Kidney (tissue), 14 donors: ENCODE results near the gene ZNF281. TPM values are rescaled to one million over a fixed set of nuclear protein-coding genes. Genes with fewer than 3 reads are reported as not detected.

Experiments
- DNase-seq, 5 donors: peaks; one replicate each; pipeline ENCODE4 v3.0.0-alpha.2; 2013 to 2020
- FAIRE-seq: peaks from 2 replicates; lab custom pipeline; 2012; peaks lifted over from hg19 to GRCh38; lab: Jason Lieb, UNC
- H3K27ac ChIP-seq, 2 donors: one replicate each; pipeline ENCODE4 v1.7.0; 2013; ENCODE audit warnings: low read depth in 2 of 2, low read length in 2 of 2, inconsistent platforms in 1 of 2
- H3K27me3 ChIP-seq: one replicate; pipeline ENCODE4 v1.7.1; 2013; ENCODE audit warnings: low read length, inconsistent platforms; ENCODE audit not compliant: control insufficient read depth, insufficient read depth
- H3K36me3 ChIP-seq, 3 donors: one replicate each; pipeline versions ENCODE4 v1.7.0 to v1.7.1; 2013; ENCODE audit warnings: low read length in 3 of 3, control low read depth in 1 of 3, inconsistent platforms in 1 of 3; ENCODE audit not compliant: insufficient read depth in 3 of 3, control insufficient read depth in 2 of 3
- H3K4me1 ChIP-seq, 3 donors: one replicate each; pipeline versions ENCODE4 v1.7.0 to v1.7.1; 2013; ENCODE audit warnings: low read length in 3 of 3, inconsistent platforms in 1 of 3, low read depth in 1 of 3; ENCODE audit not compliant: control insufficient read depth in 2 of 3, insufficient read depth in 2 of 3
- H3K4me3 ChIP-seq, 3 donors: one replicate each; pipeline versions ENCODE4 v1.7.0 to v1.8.1; 2013; ENCODE audit warnings: low read length in 3 of 3, control low read depth in 1 of 3, inconsistent platforms in 1 of 3
- H3K9ac ChIP-seq, 3 donors: one replicate each; pipeline versions ENCODE4 v1.7.0 to v1.7.1; 2013; ENCODE audit warnings: low read length in 3 of 3, control low read depth in 1 of 3, inconsistent platforms in 1 of 3
- H3K9me3 ChIP-seq, 3 donors: one replicate each; pipeline versions ENCODE4 v1.7.0 to v1.7.1; 2013; ENCODE audit warnings: low read length in 3 of 3, control low read depth in 1 of 3, inconsistent platforms in 1 of 3; ENCODE audit not compliant: control insufficient read depth in 2 of 3, insufficient read depth in 1 of 3
- intact Hi-C: fragments of 100-400 bp; cut with DNase I; formaldehyde crosslinking; loops from one replicate; pipeline ENCODE4 v1.11.1; 2022
- polyA plus RNA-seq: library from polyadenylated mRNA; stranded (reverse); fragments of 350-450 nt; fragmentation: Illumina TruSeq; extraction: RNeasy Lipid Tissue Mini Kit (QIAGEN cat#74804); gene quantifications from one replicate; pipeline ENCODE4 v1.2.3, GENCODE V29; 2014; ENCODE audit warnings: low read depth, low replicate concordance; ENCODE audit not compliant: insufficient read depth
- total RNA-seq: library from RNA; stranded (reverse); fragmentation: NEBNext Ultra II Directional; extraction: Animal tissue kit (Norgen Biotek cat#: 25700); gene quantifications from one replicate; pipeline ENCODE4 v1.2.1, GENCODE V29; 2021
- TF ChIP-seq, protein P1 (sequence below): IDR thresholded peaks from 3 replicates; pipeline ENCODE4 v1.5.1; 2012; ENCODE audit warnings: mild to moderate bottlenecking, moderate library complexity, borderline replicate concordance; ENCODE audit not compliant: insufficient read depth; ENCODE audit errors: extremely low read depth
- donor health status: control.
- donor health status: control.
- donor health status: control.
- donor health status: control.
- donor health status: control.
- donor health status: DM: yes; HTN: yes; CAD: no.
- donor health status: Normal renal cell carcinoma (clear cell type).

Gene ZNF281
- total and polyA plus RNA-seq, 2 donors from 2014 or later: 4.0 to 13.1 TPM

DNA sequence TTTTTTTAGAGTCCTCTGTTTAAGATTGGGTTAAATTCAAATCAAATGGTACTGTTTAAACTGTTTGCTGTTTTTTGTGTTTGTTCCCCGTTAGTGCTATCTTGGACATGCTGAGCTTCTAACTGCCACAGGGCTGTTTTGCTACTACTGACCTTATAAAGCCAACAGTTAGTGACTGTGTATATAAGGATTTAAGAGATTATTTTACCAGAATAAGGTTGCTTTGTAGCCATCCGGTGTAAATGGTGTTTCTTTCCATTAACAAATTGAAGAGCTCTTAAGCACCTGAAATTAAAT lies 37.0 kb downstream of the ZNF281 start:
- no peak overlapping the region for H3K9ac ChIP-seq
- FAIRE-seq: no peak
- no peak overlapping the region for H3K27ac ChIP-seq

DNA sequence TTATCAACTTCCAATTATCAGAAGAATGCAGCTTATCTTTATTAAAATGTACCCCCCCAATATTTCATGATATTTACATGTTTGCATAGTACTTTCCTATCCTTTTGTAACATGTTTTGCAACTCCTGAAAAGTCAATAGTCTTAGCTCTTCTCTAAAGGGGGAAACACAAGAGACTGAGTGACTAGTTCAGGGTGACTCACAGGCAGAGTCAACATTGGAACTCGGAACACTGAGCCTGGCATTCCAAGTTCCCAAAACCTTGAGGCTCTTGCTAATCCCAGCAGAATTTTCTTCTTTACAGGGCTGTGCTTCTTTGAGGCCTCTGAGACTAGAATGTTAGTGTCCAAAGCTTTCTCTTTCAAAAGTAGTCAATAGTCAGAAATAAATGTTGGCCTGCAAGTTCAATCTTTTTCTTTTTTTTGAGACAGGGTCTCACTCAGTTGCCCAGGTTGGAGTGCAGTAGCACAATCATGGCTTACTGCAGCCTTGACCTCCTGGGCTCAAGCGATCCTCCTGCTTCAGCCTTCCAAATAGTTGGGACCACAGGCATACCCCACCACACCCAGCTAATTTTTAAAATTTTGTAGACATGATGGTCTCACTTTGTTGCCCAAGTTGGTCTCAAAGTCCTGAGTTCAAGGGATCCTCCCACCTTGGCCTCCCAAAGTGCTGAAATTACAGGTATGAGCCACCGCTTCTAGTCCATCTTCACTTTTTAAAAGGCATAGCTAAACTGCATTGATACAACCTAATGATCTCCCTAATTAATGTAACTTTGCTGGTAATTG lies 37.5 kb downstream of the ZNF281 start:
- intact Hi-C loops: no loop called here
- no peak overlapping the region for H3K4me3 ChIP-seq
- no peaks in the 10 kb centered on the region for H3K4me1 ChIP-seq
- no peak for DNase-seq
- H3K9ac ChIP-seq: no peak overlapping the region
- TF ChIP-seq, protein P1, sequence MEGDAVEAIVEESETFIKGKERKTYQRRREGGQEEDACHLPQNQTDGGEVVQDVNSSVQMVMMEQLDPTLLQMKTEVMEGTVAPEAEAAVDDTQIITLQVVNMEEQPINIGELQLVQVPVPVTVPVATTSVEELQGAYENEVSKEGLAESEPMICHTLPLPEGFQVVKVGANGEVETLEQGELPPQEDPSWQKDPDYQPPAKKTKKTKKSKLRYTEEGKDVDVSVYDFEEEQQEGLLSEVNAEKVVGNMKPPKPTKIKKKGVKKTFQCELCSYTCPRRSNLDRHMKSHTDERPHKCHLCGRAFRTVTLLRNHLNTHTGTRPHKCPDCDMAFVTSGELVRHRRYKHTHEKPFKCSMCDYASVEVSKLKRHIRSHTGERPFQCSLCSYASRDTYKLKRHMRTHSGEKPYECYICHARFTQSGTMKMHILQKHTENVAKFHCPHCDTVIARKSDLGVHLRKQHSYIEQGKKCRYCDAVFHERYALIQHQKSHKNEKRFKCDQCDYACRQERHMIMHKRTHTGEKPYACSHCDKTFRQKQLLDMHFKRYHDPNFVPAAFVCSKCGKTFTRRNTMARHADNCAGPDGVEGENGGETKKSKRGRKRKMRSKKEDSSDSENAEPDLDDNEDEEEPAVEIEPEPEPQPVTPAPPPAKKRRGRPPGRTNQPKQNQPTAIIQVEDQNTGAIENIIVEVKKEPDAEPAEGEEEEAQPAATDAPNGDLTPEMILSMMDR: no peak
- H3K36me3 ChIP-seq: peaks cover 0 to 2% (median 0%) of the 10 kb centered on the region in 3 donors
- FAIRE-seq: no peak
- H3K27me3 ChIP-seq: no peaks in the 10 kb centered on the region
- no peaks in the 10 kb centered on the region for H3K9me3 ChIP-seq
- no peak overlapping the region for H3K27ac ChIP-seq

More for the DNA sequence above, 37.0 kb downstream of the ZNF281 start:
- TF ChIP-seq, protein P1: no peak
- Histone ChIP-seq H3K36me3 (peaks cover 0 to 2% (median 0%) of the 10 kb centered on the region in 3 donors), H3K9me3 (no peaks in the 10 kb centered on the region), H3K4me3 (no peak overlapping the region), H3K27me3 (no peaks in the 10 kb centered on the region), H3K4me1 (no peaks in the 10 kb centered on the region)
- intact Hi-C loops: no loop called here
- no peak for DNase-seq

- peaks cover 0 to 2% (median 0%) of the 10 kb centered on the region in 3 donors for H3K36me3 ChIP-seq
- no peak overlapping the region for H3K4me3 ChIP-seq
- no peak for DNase-seq
- FAIRE-seq: no peak
- H3K4me1 ChIP-seq: peaks cover 0 to 9% (median 2%) of the 10 kb centered on the region in 3 donors
- no peaks in the 10 kb centered on the region for H3K9me3 ChIP-seq
- TF ChIP-seq, protein P1: no peak
- no peak overlapping the region for H3K9ac ChIP-seq
- intact Hi-C loops: no loop called here
- H3K27me3 ChIP-seq: no peaks in the 10 kb centered on the region
- no peak overlapping the region for H3K27ac ChIP-seq
Measured at GRCh38 chr1:200369706-200370105, 40.1 kb downstream of the ZNF281 start.
